CD4-positive, alpha-beta T cell treated with Interleukin-21 for 1 hour (primary cell): ENCODE measurements around the gene DHCR24.
"Not testable (repeated sequence)": the region's sequence is repeated elsewhere in the genome, so short reads cannot be mapped to it uniquely, and the experiment has no call there.

Experiments used
- DNase-seq: peaks from one replicate; pipeline ENCODE4 v3.0.0-alpha.2; 2020

Gene DHCR24

GRCh38 chr1:54886724-54887664, at the start of gene DHCR24:
Gene DHCR24, minus strand, starts transcription at chr1:54887195. Its CDS starts 76 bp downstream, at chr1:54887119.
- peak; percentile 74 for DNase-seq

GRCh38 chr1:54936791-54937190, 49.8 kb upstream of the DHCR24 start:
- DNase-seq: no peak

- DNase-seq: no peak
Observed at GRCh38 chr1:54934869-54935268, 47.9 kb upstream of the DHCR24 start.

GRCh38 chr1:54934081-54934480, 47.1 kb upstream of the DHCR24 start:
- DNase-seq: not testable (repeated sequence)

- DNase-seq: no peak
Observed at GRCh38 chr1:54931275-54931840, 44.4 kb upstream of the DHCR24 start.

GRCh38 chr1:54929700-54930099, 42.7 kb upstream of the DHCR24 start:
- no peak for DNase-seq

- DNase-seq: no peak
Observed at GRCh38 chr1:54928327-54928726, 41.3 kb upstream of the DHCR24 start.

- no peak for DNase-seq
Observed at GRCh38 chr1:54927472-54928240, 40.7 kb upstream of the DHCR24 start.

GRCh38 chr1:54926970-54927369, 40.0 kb upstream of the DHCR24 start:
- DNase-seq: no peak

- DNase-seq: no peak
Observed at GRCh38 chr1:54922921-54923421, 36.0 kb upstream of the DHCR24 start.

- no peak for DNase-seq
Observed at GRCh38 chr1:54922040-54922761, 35.2 kb upstream of the DHCR24 start.

- DNase-seq: no peak
Observed at GRCh38 chr1:54919367-54920359, 32.7 kb upstream of the DHCR24 start.

GRCh38 chr1:54911076-54911475, 24.1 kb upstream of the DHCR24 start:
- DNase-seq: not testable (repeated sequence)

- DNase-seq: no peak
Observed at GRCh38 chr1:54906586-54906985, 19.6 kb upstream of the DHCR24 start.

GRCh38 chr1:54904476-54905048, 17.6 kb upstream of the DHCR24 start:
- DNase-seq: no peak

- no peak for DNase-seq
Observed at GRCh38 chr1:54894271-54894670, 7.3 kb upstream of the DHCR24 start.

- DNase-seq: no peak
Observed at GRCh38 chr1:54892586-54892985, 5.6 kb upstream of the DHCR24 start.

- no peak for DNase-seq
Observed at GRCh38 chr1:54889132-54889725, 2.2 kb upstream of the DHCR24 start.

- DNase-seq: no peak
Observed at GRCh38 chr1:54888080-54888733, 1.2 kb upstream of the DHCR24 start.

GRCh38 chr1:54887665-54888071, 673 bp upstream of the DHCR24 start:
- no peak for DNase-seq
